Adipose tissue (tissue), 3 donors: ENCODE results near the gene HES5. TPM values are rescaled to one million over a fixed set of nuclear protein-coding genes. Genes with fewer than 3 reads are reported as not detected.

ENCODE experiments used
- H3K27ac ChIP-seq: one replicate; pipeline ENCODE4 v1.5.1; 2013; ENCODE audit warnings: low read depth, low read length
- WGBS, 3 donors: extraction: QIAGEN DNeasy Blood & Tissue Kit; methylation state at CpG; one replicate each; pipeline ENCODE4 v1.1.7; 2013; 5-methylcytosine and 5-hydroxymethylcytosine counted together
- polyA plus RNA-seq, 3 donors: library from polyadenylated mRNA; stranded (reverse); fragments of 200-250 nt; gene quantifications; one replicate each; pipeline ENCODE4 v1.2.3, GENCODE V29; 2013
- donor health status: healthy with polysubstance abuse.
- donor health status: Bipolar disorder and iron deficiency.
- donor health status: healthy.

HES5 gene
- polyA plus RNA-seq, 3 donors: 0.10 to 0.15 TPM; not detected in 1

DNA sequence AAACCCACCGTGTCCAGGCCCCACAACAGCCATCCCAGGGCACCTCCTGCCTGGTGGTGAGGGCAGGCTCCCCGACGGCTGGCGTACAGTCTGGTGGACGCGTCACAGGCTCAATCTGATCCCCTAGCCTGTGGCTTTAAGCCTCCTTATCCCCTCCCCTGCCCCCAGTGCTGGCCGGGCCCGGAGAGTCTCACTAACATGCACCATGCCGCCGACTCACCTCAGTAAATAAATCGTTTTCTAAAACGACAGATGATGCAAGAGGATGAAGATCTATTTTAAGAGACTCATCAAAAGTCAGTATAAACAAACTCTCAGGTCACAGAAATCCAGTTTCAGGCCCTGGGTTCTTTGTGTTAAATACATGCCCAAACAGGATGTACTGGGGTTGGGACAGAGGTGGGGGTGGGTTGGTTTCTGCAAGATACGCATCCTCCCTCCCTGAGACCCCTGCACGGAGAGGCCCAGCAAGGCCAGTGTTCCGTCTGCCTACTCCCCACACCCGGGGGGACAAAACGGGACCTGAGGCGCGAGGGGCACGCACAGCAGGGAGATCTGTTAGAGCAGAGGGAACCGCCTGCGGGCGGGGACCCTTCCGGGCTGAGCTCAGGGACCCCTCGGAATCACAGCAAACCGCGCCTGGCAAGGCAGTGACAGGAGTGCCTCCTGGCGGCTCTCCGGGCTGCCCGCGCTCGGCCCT is 6.7 kb downstream of the HES5 start:
- H3K27ac ChIP-seq: no peak overlapping the region
- WGBS, 3 donors: 70 to 80% (median 70%) methylated on average over 30 to 32 of the region's 32 CpGs

- H3K27ac ChIP-seq: no peak overlapping the region
- 85 to 94% (median 90%) methylated on average over 7 of the region's 7 CpGs for WGBS, 3 donors
Measured at GRCh38 chr1:2522230-2522629, 7.8 kb downstream of the HES5 start.

DNA sequence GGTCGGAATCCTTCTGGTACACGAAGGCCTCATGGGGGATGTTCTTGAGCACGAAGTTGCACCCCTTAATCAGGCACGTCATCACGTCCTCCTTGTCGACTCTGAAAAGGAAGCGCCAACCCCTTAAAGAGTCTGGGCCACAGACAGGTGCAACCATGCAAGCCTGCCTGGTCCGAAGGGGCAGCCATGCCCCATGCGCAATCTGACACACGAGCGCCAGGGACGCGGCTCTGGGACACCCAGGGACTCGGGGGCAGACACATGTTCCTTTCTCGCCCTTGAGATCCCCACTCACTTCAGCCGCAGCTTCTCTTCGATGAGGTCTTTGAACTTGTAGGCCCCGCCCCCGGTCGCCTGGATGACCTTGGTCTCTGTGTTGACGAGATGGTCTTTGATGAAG is 9.3 kb downstream of the HES5 start:
- WGBS, 3 donors: 86 to 93% (median 91%) methylated on average over 21 of the region's 21 CpGs
- H3K27ac ChIP-seq: no peak overlapping the region

- 92 to 94% (median 93%) methylated on average over 20 of the region's 20 CpGs for WGBS, 3 donors
- no peak overlapping the region for H3K27ac ChIP-seq
Measured at GRCh38 chr1:2520206-2520605, 9.9 kb downstream of the HES5 start.

- 93 to 95% (median 93%) methylated on average over 23 to 30 of the region's 30 CpGs for WGBS, 3 donors
- no peak overlapping the region for H3K27ac ChIP-seq
Measured at GRCh38 chr1:2519729-2520128, 10.3 kb downstream of the HES5 start.

DNA sequence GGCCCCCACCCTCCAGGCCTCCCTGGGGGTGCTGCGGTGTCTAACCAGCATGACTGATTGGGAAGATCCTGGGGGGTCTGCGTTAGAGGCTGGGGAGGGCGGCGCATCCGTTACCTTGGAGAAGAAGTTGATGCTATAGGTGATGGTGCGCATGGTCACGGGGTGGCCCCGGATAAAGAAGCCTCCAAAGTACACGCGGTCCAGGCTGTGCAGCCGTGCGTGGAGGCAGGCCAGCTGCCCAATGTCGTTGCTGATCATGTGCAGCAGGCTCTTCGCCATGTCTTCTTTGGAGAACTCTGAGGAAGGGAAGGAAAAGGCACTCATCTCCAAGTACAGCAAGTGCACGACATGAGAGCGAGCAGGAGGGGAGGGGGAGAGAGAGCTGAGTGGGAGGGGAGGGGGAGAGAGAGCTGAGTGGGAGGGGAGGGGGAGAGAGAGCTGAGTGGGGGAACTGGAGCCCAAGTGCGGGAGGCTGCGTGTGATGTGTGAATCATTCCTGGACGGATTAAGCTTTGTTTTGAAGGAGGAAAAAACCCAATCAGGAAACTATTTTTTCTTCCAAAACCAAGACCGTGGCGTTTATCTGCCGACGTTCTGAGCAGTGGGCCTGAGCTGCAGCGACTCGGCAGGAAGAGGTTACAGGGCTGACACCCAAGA is 10.9 kb downstream of the HES5 start:
- 88 to 92% (median 90%) methylated on average over 25 of the region's 25 CpGs for WGBS, 3 donors
- no peak overlapping the region for H3K27ac ChIP-seq

GRCh38 chr1:2518528-2518927 is 11.5 kb downstream of the HES5 start:
- 95 to 96% (median 95%) methylated on average over 26 of the region's 26 CpGs for WGBS, 3 donors
- H3K27ac ChIP-seq: no peak overlapping the region

GRCh38 chr1:2517966-2518365 is 12.1 kb downstream of the HES5 start:
- H3K27ac ChIP-seq: no peak overlapping the region
- 95 to 96% (median 95%) methylated on average over 17 of the region's 17 CpGs for WGBS, 3 donors

GRCh38 chr1:2516946-2517345 is 13.1 kb downstream of the HES5 start:
- WGBS, 3 donors: 93 to 97% (median 96%) methylated on average over 14 of the region's 14 CpGs
- no peak overlapping the region for H3K27ac ChIP-seq

- H3K27ac ChIP-seq: no peak overlapping the region
- 95 to 96% (median 96%) methylated on average over 14 to 17 of the region's 17 CpGs for WGBS, 3 donors
Measured at GRCh38 chr1:2516124-2516523, 13.9 kb downstream of the HES5 start.

- 95 to 96% (median 95%) methylated on average over 10 to 11 of the region's 11 CpGs for WGBS, 3 donors
Measured at GRCh38 chr1:2515763-2516080, 14.3 kb downstream of the HES5 start.

GRCh38 chr1:2514863-2515762 is 14.9 kb downstream of the HES5 start:
- WGBS, 3 donors: 91 to 94% (median 94%) methylated on average over 42 to 45 of the region's 45 CpGs
- no peak overlapping the region for H3K27ac ChIP-seq

More at GRCh38 chr1:2515763-2516080, 14.3 kb downstream of the HES5 start:
- H3K27ac ChIP-seq: no peak overlapping the region

- 94 to 95% (median 95%) methylated on average over 41 to 43 of the region's 43 CpGs for WGBS, 3 donors
- H3K27ac ChIP-seq: no peak overlapping the region
Measured at GRCh38 chr1:2513939-2514652, 16.0 kb downstream of the HES5 start.

DNA sequence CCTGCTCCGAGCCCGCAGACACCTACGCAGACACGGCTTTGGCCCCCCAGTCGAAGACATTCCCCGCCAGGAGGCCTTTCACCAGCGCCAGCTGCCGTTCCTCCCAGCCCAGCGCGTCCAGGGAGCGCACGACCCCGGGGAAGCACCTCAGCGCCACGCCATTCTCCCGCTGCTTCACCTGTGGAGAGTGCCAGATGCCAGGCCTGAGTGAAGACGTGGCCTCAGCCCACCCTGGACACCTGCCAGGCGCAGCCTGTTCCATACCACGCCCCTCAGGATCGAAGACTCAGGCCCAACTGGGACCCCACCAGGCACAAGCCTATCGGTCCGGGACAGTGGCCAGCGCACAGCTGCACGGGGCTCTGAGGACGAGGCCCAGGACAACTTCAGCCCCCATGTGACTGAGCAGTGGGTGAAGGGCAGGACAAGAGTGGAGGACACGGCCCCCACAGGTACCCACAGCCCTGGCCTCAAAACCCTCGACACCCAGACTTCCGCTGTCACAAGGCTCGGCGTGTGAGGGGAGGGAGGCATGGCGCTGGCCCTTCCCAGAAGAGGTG is 17.1 kb downstream of the HES5 start:
- 92 to 95% (median 94%) methylated on average over 31 of the region's 31 CpGs for WGBS, 3 donors
- no peak overlapping the region for H3K27ac ChIP-seq

GRCh38 chr1:2510366-2511155 is 19.5 kb downstream of the HES5 start:
- WGBS, 3 donors: 93 to 98% (median 95%) methylated on average over 24 to 27 of the region's 27 CpGs

GRCh38 chr1:2509589-2509988 is 20.5 kb downstream of the HES5 start:
- 72 to 94% (median 92%) methylated on average over 8 to 11 of the region's 11 CpGs for WGBS, 3 donors
- H3K27ac ChIP-seq: no peak overlapping the region

More at GRCh38 chr1:2510366-2511155, 19.5 kb downstream of the HES5 start:
- H3K27ac ChIP-seq: no peak overlapping the region

- no peak overlapping the region for H3K27ac ChIP-seq
- 94 to 96% (median 95%) methylated on average over 29 of the region's 29 CpGs for WGBS, 3 donors
Measured at GRCh38 chr1:2508751-2509150, 21.3 kb downstream of the HES5 start.
